Keratinocyte (primary cell): ENCODE results near the gene GRK3. TPM values are rescaled to one million over a fixed set of nuclear protein-coding genes. Genes with fewer than 3 reads are reported as not detected.

Experiments used
- DNase-seq: peaks from one replicate; pipeline ENCODE4 v3.0.0-alpha.2; 2011; ENCODE audit warnings: low read depth, missing footprints, low spot score
- FAIRE-seq: peaks from 2 replicates; lab custom pipeline; 2011; peaks lifted over from hg19 to GRCh38; lab: Jason Lieb, UNC
- H2AFZ ChIP-seq: 2 replicates; pipeline ENCODE4 v1.6.0; 2012; ENCODE audit warnings: low read length, control low read depth, inconsistent platforms; ENCODE audit not compliant: control insufficient read depth
- H3K27ac ChIP-seq: 2 replicates; pipeline ENCODE4 v1.5.1; 2011; ENCODE audit warnings: low read length; ENCODE audit not compliant: control insufficient read depth, insufficient read depth
- H3K27me3 ChIP-seq: 3 replicates; pipeline ENCODE4 v1.6.0; 2011; ENCODE audit warnings: low read length; ENCODE audit not compliant: control insufficient read depth, insufficient read depth; ENCODE audit errors: extremely low read depth
- H3K36me3 ChIP-seq, 2 experiments: 2 replicates in 1 of 2; 3 replicates in 1 of 2; pipeline ENCODE4 v1.5.1; 2011; ENCODE audit warnings: low read length in 2 of 2, mild to moderate bottlenecking in 1 of 2; ENCODE audit not compliant: control insufficient read depth in 2 of 2, insufficient read depth in 2 of 2; ENCODE audit errors: extremely low read depth in 1 of 2
- H3K4me1 ChIP-seq: 3 replicates; pipeline ENCODE4 v1.5.1; 2011; ENCODE audit warnings: low read length; ENCODE audit not compliant: control insufficient read depth, insufficient read depth; ENCODE audit errors: extremely low read depth
- H3K4me2 ChIP-seq: 3 replicates; pipeline ENCODE4 v1.6.0; 2011; ENCODE audit warnings: low read depth, low read length; ENCODE audit not compliant: control insufficient read depth, insufficient read depth; ENCODE audit errors: extremely low read depth
- H3K4me3 ChIP-seq, 3 experiments: fragments of 200-600 bp in 1 of 3; sonication (generic) in 1 of 3; 2 replicates in 2 of 3; 3 replicates in 1 of 3; pipeline ENCODE4 v1.5.1; 2011 to 2016; ENCODE audit warnings: low read length in 3 of 3, mild to moderate bottlenecking in 3 of 3, control low read depth in 2 of 3, inconsistent platforms in 1 of 3, low read depth in 1 of 3, mixed read lengths in 1 of 3, mixed run types in 1 of 3, moderate library complexity in 1 of 3; ENCODE audit not compliant: control insufficient read depth in 2 of 3, insufficient read depth in 2 of 3; ENCODE audit errors: extremely low read depth in 1 of 3
- H3K79me2 ChIP-seq: 2 replicates; pipeline ENCODE4 v1.6.0; 2012; ENCODE audit warnings: low read length; ENCODE audit not compliant: control insufficient read depth, insufficient read depth
- H3K9ac ChIP-seq: 3 replicates; pipeline ENCODE4 v1.6.0; 2011; ENCODE audit warnings: low read length; ENCODE audit not compliant: control insufficient read depth, insufficient read depth; ENCODE audit errors: extremely low read depth
- H3K9me1 ChIP-seq: 3 replicates; pipeline ENCODE4 v1.6.0; 2011; ENCODE audit warnings: low read length; ENCODE audit not compliant: control insufficient read depth, insufficient read depth; ENCODE audit errors: extremely low read depth
- H3K9me3 ChIP-seq: 2 replicates; pipeline ENCODE4 v1.5.1; 2012; ENCODE audit warnings: low read depth, low read length; ENCODE audit not compliant: control insufficient read depth
- H4K20me1 ChIP-seq: 3 replicates; pipeline ENCODE4 v1.6.0; 2011; ENCODE audit warnings: low read length; ENCODE audit not compliant: control insufficient read depth, insufficient read depth; ENCODE audit errors: extremely low read depth
- CTCF ChIP-seq, 3 experiments: IDR thresholded peaks in 1 of 3; conservative IDR thresholded peaks in 1 of 3; optimal IDR thresholded peaks in 1 of 3; 2 replicates in 2 of 3; 3 replicates in 1 of 3; pipeline versions ENCODE3 to v1.5.1; 2011; ENCODE audit warnings: low read length in 3 of 3, mild to moderate bottlenecking in 3 of 3, moderate library complexity in 2 of 3, control low read depth in 1 of 3, inconsistent platforms in 1 of 3; ENCODE audit not compliant: insufficient read depth in 2 of 3; ENCODE audit errors: extremely low read depth in 1 of 3
- EZH2 ChIP-seq: IDR thresholded peaks from one replicate; pipeline ENCODE4 v1.6.1; 2012; ENCODE audit warnings: inconsistent platforms, mild to moderate bottlenecking, low read length, moderate library complexity
- dilution Hi-C: fragments of 300-500 bp; cut with MboI; formaldehyde crosslinking; loops from one replicate; pipeline ENCODE4 v1.7.0; 2020; ENCODE audit warnings: low sequenced_read_pairs; ENCODE audit not compliant: extremely low pct_ligation_motif_present
- polyA plus RNA-seq, 5 experiments: library from polyadenylated mRNA; depleted of rRNA in 3 of 5; stranded (reverse) in 3 of 5; stranded (forward) in 1 of 5; unstranded in 1 of 5; fragments of >200 nt; gene quantifications; 1 replicate in 1 of 5; 2 replicates in 3 of 5; 3 replicates in 1 of 5; pipeline versions ENCODE4 v1.2.1 to v1.2.3, GENCODE V29; 2011 to 2012; ENCODE audit warnings: missing spikeins in 2 of 5, low read depth in 1 of 5, low replicate concordance in 1 of 5

The GRK3 gene
- polyA plus RNA-seq, 1 donor (not counting 4 experiments of a cell fraction or from before 2014, with no cell fraction given): 8.1 TPM

- Histone ChIP-seq H4K20me1 (no peaks in the 10 kb centered on the region), H3K27ac (no peak overlapping the region), H3K4me3 (no peak overlapping the region), H3K27me3 (no peaks in the 10 kb centered on the region), H3K9ac (no peak overlapping the region), H3K4me1 (no peaks in the 10 kb centered on the region), H3K36me3 (peaks cover 0 to 2% of the 10 kb centered on the region in 2 experiments), H3K9me1 (no peaks in the 10 kb centered on the region), H3K4me2 (no peak overlapping the region), H3K9me3 (no peaks in the 10 kb centered on the region), H3K79me2 (no peaks in the 10 kb centered on the region), H2AFZ (no peak overlapping the region)
- no peak for TF ChIP-seq EZH2
- dilution Hi-C loops: no loop called here
- DNase-seq (no peak), FAIRE-seq (no peak)
These were observed 145.3 kb downstream of the GRK3 start for GRCh38 chr22:25709758-25710157.

DNA sequence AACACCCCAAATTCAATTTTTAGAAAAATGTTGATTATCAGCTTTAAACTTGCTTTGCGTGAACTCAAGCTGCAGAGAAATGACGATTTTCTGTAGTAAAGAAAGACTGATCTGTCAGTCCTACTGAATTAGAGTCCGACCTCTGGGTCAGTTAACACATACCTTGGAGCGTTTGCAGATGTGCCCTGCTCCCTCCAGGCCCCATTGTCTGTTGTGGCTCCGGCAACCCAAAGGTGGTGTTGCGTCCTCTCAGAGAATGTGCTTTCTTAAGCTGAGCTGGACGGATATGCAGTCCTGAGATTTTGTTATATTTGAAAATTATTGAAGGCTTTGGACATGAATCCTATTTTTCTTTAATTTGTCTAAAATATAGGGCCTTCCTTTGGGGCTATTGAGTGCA, 146.0 kb downstream of the GRK3 start:
- Histone ChIP-seq H4K20me1 (no peaks in the 10 kb centered on the region), H3K9me3 (no peaks in the 10 kb centered on the region), H3K9ac (no peak overlapping the region), H3K36me3 (peaks cover 0 to 2% of the 10 kb centered on the region in 2 experiments), H3K79me2 (no peaks in the 10 kb centered on the region), H3K27me3 (no peaks in the 10 kb centered on the region), H2AFZ (no peak overlapping the region), H3K4me2 (no peak overlapping the region), H3K27ac (no peak overlapping the region), H3K4me1 (no peaks in the 10 kb centered on the region), H3K4me3 (no peak overlapping the region), H3K9me1 (no peaks in the 10 kb centered on the region)
- TF ChIP-seq EZH2 (no peak), CTCF (optimal IDR thresholded peaks at IDR 0.05 in 1 of 3, IDR thresholded peaks at IDR 0.05 in 1 of 3, conservative IDR thresholded peaks at IDR 0.05 in 1 of 3; ENCODE audit: extremely low read depth in 1 of 3, insufficient read depth in 2 of 3, low read length in 3 of 3) (no peak)
- dilution Hi-C loops: no loop called here
- FAIRE-seq (no peak), DNase-seq (no peak)

DNA sequence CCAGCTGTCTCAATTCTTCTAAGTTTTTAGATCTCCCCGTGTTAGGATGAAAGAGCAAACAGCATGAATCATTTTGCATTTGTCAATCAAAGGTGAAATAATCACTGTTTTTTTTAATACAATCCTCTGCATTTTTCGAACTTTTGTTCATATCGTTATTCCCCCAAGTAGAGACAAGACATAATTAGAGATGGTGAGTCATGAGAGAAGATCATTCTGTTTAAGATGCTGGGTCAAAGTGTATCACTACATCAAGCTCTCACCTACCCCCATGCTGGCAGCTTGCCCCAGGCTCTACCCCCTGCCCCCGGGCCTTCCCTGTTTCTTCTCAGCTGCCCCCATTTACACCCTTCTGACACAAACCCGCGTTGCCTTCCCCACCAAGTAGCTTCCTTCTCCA, 147.0 kb downstream of the GRK3 start:
- Histone ChIP-seq H3K79me2 (no peaks in the 10 kb centered on the region), H3K36me3 (peaks cover 0 to 2% of the 10 kb centered on the region in 2 experiments), H3K9ac (no peak overlapping the region), H3K4me2 (no peak overlapping the region), H3K9me1 (no peaks in the 10 kb centered on the region), H4K20me1 (no peaks in the 10 kb centered on the region), H2AFZ (no peak overlapping the region), H3K4me1 (no peaks in the 10 kb centered on the region), H3K27ac (no peak overlapping the region), H3K4me3 (no peak overlapping the region), H3K27me3 (no peaks in the 10 kb centered on the region), H3K9me3 (no peaks in the 10 kb centered on the region)
- FAIRE-seq (no peak), DNase-seq (no peak)
- no peak for TF ChIP-seq EZH2
- no peak for TF ChIP-seq CTCF (optimal IDR thresholded peaks at IDR 0.05 in 1 of 3, IDR thresholded peaks at IDR 0.05 in 1 of 3, conservative IDR thresholded peaks at IDR 0.05 in 1 of 3; ENCODE audit: extremely low read depth in 1 of 3, insufficient read depth in 2 of 3, low read length in 3 of 3)
- dilution Hi-C loops: no loop called here
